C4-2B (cell line): ENCODE data around the gene IFNA21.
"Not testable (repeated sequence)": the region's sequence is repeated elsewhere in the genome, so short reads cannot be mapped to it uniquely, and the experiment has no call there.

Source experiments
- ZFX ChIP-seq: fragments of 450-650 bp; IDR thresholded peaks from 2 replicates; pipeline ENCODE4 v1.6.1; 2017
- TF ChIP-seq, protein P1 (sequence below): fragments of 450-650 bp; conservative IDR thresholded peaks from 2 replicates; pipeline ENCODE4 v1.5.1; 2017; ENCODE audit warnings: mild to moderate bottlenecking

DNA sequence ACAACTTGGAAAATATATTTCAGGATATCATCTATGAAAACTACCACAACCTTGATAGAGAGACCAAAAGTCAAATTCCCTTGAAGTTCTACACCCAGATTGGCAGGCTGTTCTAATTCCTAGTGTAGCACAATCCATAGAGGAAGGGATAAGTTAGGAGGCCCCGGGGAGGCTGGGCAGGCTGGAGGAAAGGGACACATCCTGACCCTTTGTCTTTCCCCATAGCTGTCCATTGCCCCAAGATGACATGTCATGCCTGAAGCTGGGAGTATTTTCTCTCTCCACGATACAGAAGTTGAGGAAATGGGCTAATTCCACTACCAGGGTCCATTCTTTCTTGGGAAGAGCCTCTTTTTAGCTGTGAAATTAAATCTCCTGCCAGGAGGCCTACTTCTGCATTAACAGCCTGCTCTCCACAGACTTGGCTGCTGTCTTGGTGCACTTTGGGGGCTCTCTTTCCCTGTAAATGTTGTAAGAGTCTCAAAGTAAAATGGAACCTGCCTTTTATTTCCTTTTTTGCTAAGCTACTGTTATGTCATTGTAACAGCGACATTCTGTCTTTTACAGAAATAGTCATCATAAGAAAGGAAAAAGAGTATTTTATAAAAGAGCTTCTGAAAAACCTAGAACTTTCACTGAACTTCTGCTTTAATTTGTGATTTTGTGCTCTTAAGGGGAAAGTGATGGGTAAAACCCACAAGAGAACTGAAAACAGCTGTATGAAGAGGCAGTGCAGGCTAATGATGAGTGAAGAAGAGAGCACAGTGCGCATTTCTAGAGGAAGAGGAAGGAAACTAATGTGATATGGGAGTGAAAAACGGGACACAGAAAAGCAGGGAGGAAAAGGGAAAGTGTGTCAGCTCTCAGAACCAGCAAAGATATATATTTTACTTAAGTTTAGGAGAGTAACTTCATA, 47.2 kb upstream of the IFNA21 start:
- TF ChIP-seq ZFX, result not testable (repeated sequence)
- TF ChIP-seq, protein P1, sequence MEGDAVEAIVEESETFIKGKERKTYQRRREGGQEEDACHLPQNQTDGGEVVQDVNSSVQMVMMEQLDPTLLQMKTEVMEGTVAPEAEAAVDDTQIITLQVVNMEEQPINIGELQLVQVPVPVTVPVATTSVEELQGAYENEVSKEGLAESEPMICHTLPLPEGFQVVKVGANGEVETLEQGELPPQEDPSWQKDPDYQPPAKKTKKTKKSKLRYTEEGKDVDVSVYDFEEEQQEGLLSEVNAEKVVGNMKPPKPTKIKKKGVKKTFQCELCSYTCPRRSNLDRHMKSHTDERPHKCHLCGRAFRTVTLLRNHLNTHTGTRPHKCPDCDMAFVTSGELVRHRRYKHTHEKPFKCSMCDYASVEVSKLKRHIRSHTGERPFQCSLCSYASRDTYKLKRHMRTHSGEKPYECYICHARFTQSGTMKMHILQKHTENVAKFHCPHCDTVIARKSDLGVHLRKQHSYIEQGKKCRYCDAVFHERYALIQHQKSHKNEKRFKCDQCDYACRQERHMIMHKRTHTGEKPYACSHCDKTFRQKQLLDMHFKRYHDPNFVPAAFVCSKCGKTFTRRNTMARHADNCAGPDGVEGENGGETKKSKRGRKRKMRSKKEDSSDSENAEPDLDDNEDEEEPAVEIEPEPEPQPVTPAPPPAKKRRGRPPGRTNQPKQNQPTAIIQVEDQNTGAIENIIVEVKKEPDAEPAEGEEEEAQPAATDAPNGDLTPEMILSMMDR, result peak; percentile 39; the same call in 1 of the 2 replicates
